IgD-negative memory B cell (primary cell): ENCODE data around the gene VAMP1. TPM values are rescaled to one million over a fixed set of nuclear protein-coding genes. Genes with fewer than 3 reads are reported as not detected.
"Not testable (repeated sequence)": the region's sequence is repeated elsewhere in the genome, so short reads cannot be mapped to it uniquely, and the experiment has no call there.

Experiments
- H3K27ac Mint-ChIP-seq, 3 donors: one replicate each; pipeline ENCODE4 v1.8.0; 2020 to 2022; ENCODE audit warnings: mild to moderate bottlenecking in 3 of 3, mixed read lengths in 3 of 3, moderate library complexity in 1 of 3
- H3K27me3 Mint-ChIP-seq: one replicate; pipeline ENCODE4 v1.8.0; 2021; ENCODE audit warnings: mixed read lengths
- H3K36me3 Mint-ChIP-seq: one replicate; pipeline ENCODE4 v1.8.0; 2020; ENCODE audit warnings: mild to moderate bottlenecking, mixed read lengths
- H3K4me1 Mint-ChIP-seq, 3 donors: one replicate each; pipeline ENCODE4 v1.8.0; 2020 to 2022; ENCODE audit warnings: mixed read lengths in 3 of 3, mild to moderate bottlenecking in 1 of 3
- H3K4me3 Mint-ChIP-seq, 4 donors: one replicate each; pipeline ENCODE4 v1.8.0; 2020 to 2022; ENCODE audit warnings: mild to moderate bottlenecking in 4 of 4, mixed read lengths in 4 of 4, moderate library complexity in 3 of 4
- H3K9me3 Mint-ChIP-seq, 3 donors: one replicate each; pipeline ENCODE4 v1.8.0; 2020 to 2021; ENCODE audit warnings: mixed read lengths in 3 of 3, mild to moderate bottlenecking in 1 of 3
- polyA plus RNA-seq: library from polyadenylated mRNA; unstranded; fragments of 300-500 nt; fragmentation: Illumina TruSeq; gene quantifications from one replicate; pipeline ENCODE4 v1.2.3, GENCODE V29; 2021

The VAMP1 gene
- polyA plus RNA-seq, 1 donor from 2014 or later, result 8.1 TPM

DNA sequence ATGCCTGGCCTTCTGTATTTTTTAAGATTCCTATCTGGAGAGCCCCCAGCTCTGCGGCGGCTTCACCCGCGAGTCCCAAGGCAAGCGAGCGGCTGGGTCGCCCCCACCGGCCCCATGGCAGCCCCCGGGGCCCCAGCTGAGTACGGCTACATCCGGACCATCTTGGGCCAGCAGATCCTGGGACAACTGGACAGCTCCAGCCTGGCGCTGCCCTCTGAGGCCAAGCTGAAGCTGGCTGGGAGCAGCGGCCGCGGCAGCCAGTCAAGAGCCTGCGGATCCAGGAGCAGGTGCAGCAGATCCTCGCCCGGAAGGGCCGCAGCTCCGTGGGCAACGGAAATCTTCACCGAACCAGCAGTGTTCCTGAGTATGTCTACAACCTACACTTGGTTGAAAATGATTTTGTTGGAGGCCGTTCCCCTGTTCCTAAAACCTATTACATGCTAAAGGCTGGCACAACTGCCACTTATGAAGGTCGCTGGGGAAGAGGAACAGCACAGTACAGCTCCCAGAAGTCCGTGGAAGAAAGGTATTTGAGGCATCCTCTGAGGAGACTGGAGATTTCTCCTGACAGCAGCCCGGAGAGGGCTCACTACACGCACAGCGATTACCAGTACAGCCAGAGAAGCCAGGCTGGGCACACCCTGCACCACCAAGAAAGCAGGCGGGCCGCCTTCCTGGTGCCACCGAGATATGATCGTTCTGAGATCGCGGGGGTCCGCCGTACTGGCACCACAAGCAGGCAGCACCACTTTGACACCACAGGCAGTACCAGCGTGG, 7.3 kb upstream of the VAMP1 start:
- not testable (repeated sequence) for H3K27me3 Mint-ChIP-seq, H3K36me3 Mint-ChIP-seq, H3K27ac Mint-ChIP-seq, H3K4me1 Mint-ChIP-seq, H3K9me3 Mint-ChIP-seq, H3K4me3 Mint-ChIP-seq

GRCh38 chr12:6476489-6476888, 6.0 kb upstream of the VAMP1 start:
- peaks cover 1% of the 10 kb centered on the region for H3K27me3 Mint-ChIP-seq
- H3K4me3 Mint-ChIP-seq, result no peak overlapping the region
- H3K36me3 Mint-ChIP-seq, result no peaks in the 10 kb centered on the region
- no peak overlapping the region for H3K27ac Mint-ChIP-seq
- peaks cover 0 to 2% (median 2%) of the 10 kb centered on the region in 3 donors for H3K4me1 Mint-ChIP-seq
- no peaks in the 10 kb centered on the region for H3K9me3 Mint-ChIP-seq

DNA sequence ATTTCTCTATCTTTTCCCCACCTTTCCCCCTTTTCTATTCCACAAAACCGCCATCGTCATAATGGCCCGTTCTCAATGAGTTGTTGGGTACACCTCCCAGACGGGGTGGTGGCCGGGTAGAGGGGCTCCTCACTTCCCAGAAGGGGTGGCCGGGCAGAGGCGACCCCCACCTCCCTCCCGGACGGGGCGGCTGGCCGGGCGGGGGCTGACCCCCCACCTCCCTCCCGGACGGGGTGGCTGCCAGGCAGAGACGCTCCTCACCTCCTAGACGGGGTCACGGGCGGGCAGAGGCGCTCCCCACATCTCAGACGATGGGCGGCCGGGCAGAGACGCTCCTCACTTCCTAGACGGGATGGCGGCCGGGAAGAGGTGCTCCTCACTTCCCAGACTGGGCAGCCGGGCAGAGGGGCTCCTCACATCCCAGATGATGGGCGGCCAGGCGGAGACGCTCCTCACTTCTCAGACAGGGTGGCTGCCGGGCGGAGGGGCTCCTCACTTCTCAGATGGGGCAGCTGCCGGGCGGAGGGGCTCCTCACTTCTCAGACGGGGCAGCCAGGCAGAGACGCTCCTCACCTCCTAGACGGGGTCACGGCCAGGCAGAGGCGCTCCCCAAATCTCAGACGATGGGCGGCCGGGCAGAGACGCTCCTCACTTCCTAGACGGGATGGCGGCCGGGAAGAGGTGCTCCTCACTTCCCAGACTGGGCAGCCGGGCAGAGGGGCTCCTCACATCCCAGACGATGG, 4.9 kb upstream of the VAMP1 start:
- not testable (repeated sequence) for H3K27me3 Mint-ChIP-seq, H3K4me3 Mint-ChIP-seq, H3K4me1 Mint-ChIP-seq, H3K9me3 Mint-ChIP-seq, H3K36me3 Mint-ChIP-seq, H3K27ac Mint-ChIP-seq

- peak overlapping the region in 1 of 4 donors; percentile 96 for H3K4me3 Mint-ChIP-seq
- H3K27me3 Mint-ChIP-seq, result peaks cover 1% of the 10 kb centered on the region
Observed at GRCh38 chr12:6472491-6472890, 2.0 kb upstream of the VAMP1 start.

GRCh38 chr12:6471989-6472360, 1.5 kb upstream of the VAMP1 start:
- Mint-ChIP-seq H3K4me3 (peak overlapping the region; percentile 0 to 96 (median 66)), H3K9me3 (no peaks in the 10 kb centered on the region), H3K36me3 (peaks cover 4% of the 10 kb centered on the region), H3K4me1 (peaks cover 23 to 33% (median 25%) of the 10 kb centered on the region in 3 donors), H3K27me3 (peaks cover 1% of the 10 kb centered on the region), H3K27ac (no peak overlapping the region)

More at GRCh38 chr12:6472491-6472890, 2.0 kb upstream of the VAMP1 start:
- Mint-ChIP-seq H3K27ac (no peak overlapping the region), H3K4me1 (peaks cover 20 to 28% (median 20%) of the 10 kb centered on the region in 3 donors), H3K9me3 (no peaks in the 10 kb centered on the region), H3K36me3 (no peaks in the 10 kb centered on the region)

- Mint-ChIP-seq H3K4me3 (peak overlapping the region; percentile 90 to 98 (median 97)), H3K9me3 (no peaks in the 10 kb centered on the region), H3K36me3 (peaks cover 6% of the 10 kb centered on the region), H3K4me1 (peaks cover 33 to 48% (median 39%) of the 10 kb centered on the region in 3 donors), H3K27ac (peak overlapping the region; percentile 86 to 96 (median 95)), H3K27me3 (peaks cover 1% of the 10 kb centered on the region)
Observed at GRCh38 chr12:6469609-6470374, 685 bp downstream of the VAMP1 start.

DNA sequence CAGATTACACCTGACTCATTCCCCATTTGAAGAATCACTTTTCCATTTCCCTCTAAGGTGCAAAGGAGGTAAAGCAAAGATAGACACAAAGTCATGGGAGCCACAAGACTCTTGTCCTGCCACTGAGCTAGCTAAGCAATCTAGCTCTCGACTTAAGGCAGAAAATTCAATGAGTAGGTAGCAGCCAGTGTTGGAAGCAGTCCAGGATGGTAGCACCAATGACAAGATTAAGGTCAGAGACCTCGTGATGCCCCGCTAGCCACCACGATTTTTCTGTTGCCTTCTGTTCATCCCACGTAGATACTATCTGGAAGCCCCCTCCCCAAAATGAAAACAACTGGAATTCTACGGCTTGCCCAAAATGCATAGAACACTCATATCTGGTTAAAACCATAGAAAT, 1.4 kb downstream of the VAMP1 start:
- H3K9me3 Mint-ChIP-seq, result no peaks in the 10 kb centered on the region

GRCh38 chr12:6468283-6468575, 2.2 kb downstream of the VAMP1 start:
- Mint-ChIP-seq H3K9me3 (no peaks in the 10 kb centered on the region), H3K27me3 (no peaks in the 10 kb centered on the region), H3K4me3 (peak overlapping the region; percentile 21 to 96 (median 70)), H3K27ac (peak overlapping the region; percentile 71 to 85 (median 76)), H3K4me1 (peaks cover 37 to 61% (median 41%) of the 10 kb centered on the region in 3 donors), H3K36me3 (peaks cover 6% of the 10 kb centered on the region)

More for the DNA sequence above, 1.4 kb downstream of the VAMP1 start:
- H3K36me3 Mint-ChIP-seq, result peaks cover 6% of the 10 kb centered on the region
- no peaks in the 10 kb centered on the region for H3K27me3 Mint-ChIP-seq
- peak overlapping the region in 2 of 3 donors; percentile 76 to 80 for H3K27ac Mint-ChIP-seq
- peak overlapping the region; percentile 90 to 98 (median 97) for H3K4me3 Mint-ChIP-seq
- peaks cover 33 to 55% (median 39%) of the 10 kb centered on the region in 3 donors for H3K4me1 Mint-ChIP-seq

DNA sequence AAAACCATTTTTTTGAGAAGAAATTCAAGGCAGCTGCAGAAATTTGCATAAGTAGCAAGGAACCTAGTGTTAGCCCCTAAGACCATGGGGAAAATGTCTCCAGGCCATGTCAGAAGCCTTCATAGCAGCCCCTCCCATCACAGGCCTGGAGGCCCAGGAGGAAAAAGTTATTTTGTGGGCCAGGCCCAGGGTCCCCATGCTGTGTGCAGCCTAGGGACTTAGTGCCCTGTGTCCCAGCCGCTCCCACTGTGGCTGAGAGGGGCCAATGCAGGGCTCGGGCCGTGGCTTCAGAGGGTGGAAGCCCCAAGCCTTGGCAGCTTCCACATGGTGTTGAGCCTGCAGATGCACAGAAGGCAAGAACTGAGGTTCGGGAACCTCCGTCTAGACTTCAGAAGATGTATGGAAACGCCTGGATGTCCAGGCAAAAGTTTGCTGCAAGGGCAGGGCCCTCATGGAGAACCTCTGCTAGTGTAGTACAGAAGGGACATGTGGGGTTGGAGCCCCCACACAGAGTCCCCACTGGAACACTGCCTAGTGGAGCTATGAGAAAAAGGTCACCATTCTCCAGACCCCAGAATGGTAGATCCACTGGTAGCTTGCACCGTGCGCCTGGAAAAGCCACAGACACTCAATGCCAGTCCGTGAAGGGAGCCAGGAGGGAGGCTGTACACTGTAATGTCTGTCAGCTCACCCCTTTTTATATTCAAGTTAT, 2.8 kb downstream of the VAMP1 start:
- not testable (repeated sequence) for H3K36me3 Mint-ChIP-seq, H3K27me3 Mint-ChIP-seq, H3K9me3 Mint-ChIP-seq
- peak overlapping the region in 2 of 4 donors; percentile 65 to 96 for H3K4me3 Mint-ChIP-seq
- peak overlapping the region; percentile 56 to 86 (median 85) for H3K27ac Mint-ChIP-seq
- H3K4me1 Mint-ChIP-seq, result peaks cover 38 to 66% (median 45%) of the 10 kb centered on the region in 3 donors

DNA sequence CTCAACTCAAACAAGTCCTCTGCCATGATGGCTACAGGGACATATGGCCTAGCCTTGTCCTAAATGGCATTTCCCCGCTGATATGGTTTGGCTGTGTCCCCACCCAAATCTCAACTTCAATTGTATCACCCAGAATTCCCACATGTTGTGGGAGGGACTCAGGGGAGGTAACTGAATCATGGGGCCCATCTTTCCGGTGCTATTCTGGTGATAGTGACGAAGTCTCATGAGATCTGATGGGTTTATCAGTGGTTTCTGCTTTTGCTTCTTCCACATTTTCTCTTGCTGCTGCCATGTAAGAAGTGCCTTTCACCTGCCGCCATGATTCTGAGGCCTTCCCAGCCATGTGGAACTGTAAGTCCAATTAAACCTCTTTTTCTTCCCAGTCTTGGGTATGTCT, 3.7 kb downstream of the VAMP1 start:
- H3K4me3 Mint-ChIP-seq, result peak overlapping the region in 3 of 4 donors; percentile 10 to 96 (median 14)
- H3K36me3 Mint-ChIP-seq, H3K9me3 Mint-ChIP-seq, H3K27me3 Mint-ChIP-seq: not testable (repeated sequence)
- H3K27ac Mint-ChIP-seq, result peak overlapping the region; percentile 66 to 88 (median 86)
- peaks cover 45 to 74% (median 53%) of the 10 kb centered on the region in 3 donors for H3K4me1 Mint-ChIP-seq

DNA sequence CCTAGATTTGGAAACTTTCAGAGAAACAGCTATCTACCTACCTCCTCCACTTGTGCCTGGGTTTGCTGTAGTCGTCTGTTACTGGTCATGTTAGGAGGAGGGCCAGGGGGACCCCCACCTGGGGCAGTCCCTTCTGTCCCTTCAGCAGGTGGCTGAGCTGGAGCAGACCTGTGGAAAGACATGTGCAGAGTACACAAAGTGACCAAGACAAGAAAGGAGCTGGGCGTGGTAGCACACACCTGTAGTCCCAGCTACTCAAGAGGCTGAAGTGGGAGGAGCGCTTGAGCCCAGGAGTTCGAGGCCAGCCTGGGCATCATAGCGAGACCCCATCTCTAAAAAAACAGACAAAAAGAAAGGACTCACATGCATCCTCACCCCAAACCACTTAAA, 4.3 kb downstream of the VAMP1 start:
- peak overlapping the region in 1 of 3 donors; percentile 86 for H3K27ac Mint-ChIP-seq
- peak overlapping the region in 2 of 4 donors; percentile 61 to 96 for H3K4me3 Mint-ChIP-seq
- peaks cover 6% of the 10 kb centered on the region for H3K36me3 Mint-ChIP-seq
- no peaks in the 10 kb centered on the region for H3K9me3 Mint-ChIP-seq
- peaks cover 50 to 77% (median 57%) of the 10 kb centered on the region in 3 donors for H3K4me1 Mint-ChIP-seq
- H3K27me3 Mint-ChIP-seq, result no peaks in the 10 kb centered on the region

DNA sequence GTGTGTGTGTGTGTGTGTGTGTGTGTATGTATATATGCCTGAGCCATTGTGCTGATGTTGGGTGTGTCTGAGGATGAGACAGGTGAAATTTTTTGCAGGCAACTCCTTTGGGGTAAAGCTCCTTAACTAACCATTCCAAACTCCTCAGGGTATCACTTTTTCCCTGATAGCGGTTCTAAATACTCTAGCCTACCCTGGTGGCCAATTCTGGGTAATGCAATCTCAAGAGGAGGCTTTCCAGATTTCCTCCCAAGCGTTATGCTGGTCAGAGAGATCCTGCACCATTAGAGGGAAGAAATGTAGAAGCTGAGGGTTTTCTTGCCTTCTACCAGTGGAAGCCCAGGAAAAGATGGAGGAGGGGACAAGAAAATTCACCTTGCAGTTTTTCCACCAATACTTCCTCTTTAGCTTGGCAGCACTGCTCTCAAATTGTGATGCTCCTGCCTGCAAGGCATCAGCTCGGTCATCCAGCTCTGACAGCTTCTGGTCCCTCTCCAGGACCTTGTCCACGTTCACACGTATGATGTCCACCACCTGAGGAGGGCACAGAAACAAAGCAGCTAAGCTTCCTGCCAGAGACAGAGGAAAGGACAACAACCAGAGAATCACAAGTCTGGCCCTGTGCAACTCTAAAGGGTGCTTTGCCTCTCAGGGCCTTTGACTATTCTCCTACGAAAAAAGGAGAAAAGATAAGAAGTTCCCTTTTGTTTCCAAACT, 4.9 kb downstream of the VAMP1 start:
- no peaks in the 10 kb centered on the region for H3K27me3 Mint-ChIP-seq
- H3K4me1 Mint-ChIP-seq, result peaks cover 54 to 81% (median 62%) of the 10 kb centered on the region in 3 donors
- H3K9me3 Mint-ChIP-seq, result no peaks in the 10 kb centered on the region
- H3K27ac Mint-ChIP-seq, result peak overlapping the region; percentile 72 to 95 (median 86)
- peaks cover 10% of the 10 kb centered on the region for H3K36me3 Mint-ChIP-seq
- H3K4me3 Mint-ChIP-seq, result peak overlapping the region in 3 of 4 donors; percentile 15 to 83 (median 61)

DNA sequence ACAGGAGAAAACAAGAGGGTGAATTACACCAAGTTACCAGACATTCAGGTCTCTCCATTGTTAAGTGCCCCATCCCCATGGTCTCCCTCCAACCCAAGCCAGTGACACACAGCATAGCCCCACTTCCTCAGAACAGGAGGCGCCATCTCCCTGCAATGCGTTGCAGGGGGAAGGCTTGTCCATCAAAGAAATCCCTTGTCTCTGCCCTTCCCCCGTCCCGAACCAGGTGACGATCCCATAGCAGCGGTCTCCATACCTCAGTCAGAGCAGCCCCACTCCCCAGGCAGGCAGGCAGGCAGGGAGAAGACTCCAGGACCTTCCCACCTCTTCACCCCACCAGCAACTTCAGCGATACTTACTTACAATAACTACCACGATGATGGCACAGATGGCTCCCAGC, 5.9 kb downstream of the VAMP1 start:
- peaks cover 10% of the 10 kb centered on the region for H3K36me3 Mint-ChIP-seq
- no peaks in the 10 kb centered on the region for H3K9me3 Mint-ChIP-seq
- no peak overlapping the region for H3K4me3 Mint-ChIP-seq
- no peaks in the 10 kb centered on the region for H3K27me3 Mint-ChIP-seq
- H3K27ac Mint-ChIP-seq, result peak overlapping the region; percentile 86 to 98 (median 94)
- H3K4me1 Mint-ChIP-seq, result peaks cover 52 to 86% (median 68%) of the 10 kb centered on the region in 3 donors

DNA sequence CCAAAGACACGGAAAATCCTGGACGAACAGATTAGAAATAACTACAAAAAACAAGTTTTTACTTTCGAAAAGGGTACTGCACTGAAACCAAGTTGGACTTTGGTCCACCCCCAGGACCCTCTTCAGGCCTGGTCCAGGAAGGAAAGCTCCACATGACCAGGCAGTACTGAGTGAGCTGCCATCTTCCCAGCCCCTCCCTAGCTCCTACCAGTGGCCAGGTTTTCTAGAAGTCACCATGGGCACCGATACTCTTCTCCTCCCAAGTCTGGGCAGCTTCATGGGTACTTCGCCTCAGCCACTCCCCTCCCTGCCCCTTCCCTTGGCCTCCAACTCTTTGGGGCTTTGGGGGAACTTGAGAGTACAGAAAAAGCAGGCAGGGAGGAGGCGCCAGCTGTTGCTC, 6.6 kb downstream of the VAMP1 start:
- Mint-ChIP-seq H3K4me3 (peak overlapping the region in 3 of 4 donors; percentile 12 to 70 (median 63)), H3K4me1 (peaks cover 52 to 85% (median 67%) of the 10 kb centered on the region in 3 donors)

More for the DNA sequence above, 6.6 kb downstream of the VAMP1 start:
- Mint-ChIP-seq H3K9me3 (no peaks in the 10 kb centered on the region), H3K27ac (peak overlapping the region; percentile 86 to 99 (median 98)), H3K36me3 (peaks cover 13% of the 10 kb centered on the region), H3K27me3 (no peaks in the 10 kb centered on the region)
